GM12875 (cell line): Measurements from ENCODE around the gene SMDT1.
"Not testable (repeated sequence)": the region's sequence is repeated elsewhere in the genome, so short reads cannot be mapped to it uniquely, and the experiment has no call there.

Experiments used
- H3K4me3 ChIP-seq: one replicate; pipeline ENCODE4 v1.5.1; 2011; ENCODE audit warnings: low read depth, low read length, control low read depth
- CTCF ChIP-seq: IDR thresholded peaks from 2 replicates; pipeline ENCODE4 v1.5.1; 2011; ENCODE audit warnings: low read depth, mild to moderate bottlenecking, control low read depth, inconsistent platforms, low read length, moderate library complexity, borderline replicate concordance; ENCODE audit not compliant: insufficient read depth

The SMDT1 gene

GRCh38 chr22:42114721-42115120, 35.2 kb downstream of the SMDT1 start:
- TF ChIP-seq CTCF, result no peak
- no peak overlapping the region for H3K4me3 ChIP-seq

GRCh38 chr22:42115420-42115830, 35.9 kb downstream of the SMDT1 start:
- not testable (repeated sequence) for H3K4me3 ChIP-seq

- TF ChIP-seq CTCF, result no peak
- H3K4me3 ChIP-seq, result no peak overlapping the region
Measured at GRCh38 chr22:42116848-42117424, 37.4 kb downstream of the SMDT1 start.

GRCh38 chr22:42120231-42121021, 40.9 kb downstream of the SMDT1 start:
- not testable (repeated sequence) for H3K4me3 ChIP-seq

- H3K4me3 ChIP-seq, result not testable (repeated sequence)
Measured at GRCh38 chr22:42123529-42123928, 44.0 kb downstream of the SMDT1 start.

- no peak for TF ChIP-seq CTCF
- no peak overlapping the region for H3K4me3 ChIP-seq
Measured at GRCh38 chr22:42127606-42128005, 48.1 kb downstream of the SMDT1 start.

- not testable (repeated sequence) for H3K4me3 ChIP-seq
Measured at GRCh38 chr22:42128007-42128406, 48.5 kb downstream of the SMDT1 start.

- not testable (repeated sequence) for H3K4me3 ChIP-seq
Measured at GRCh38 chr22:42128776-42129694, 49.5 kb downstream of the SMDT1 start.

- not testable (repeated sequence) for H3K4me3 ChIP-seq
Measured at GRCh38 chr22:42130182-42130581, 50.7 kb downstream of the SMDT1 start.

GRCh38 chr22:42130639-42131431, 51.3 kb downstream of the SMDT1 start, which contains the start of gene CYP2D6:
Gene CYP2D6, minus strand, starts transcription at chr22:42130810. Its CDS starts 19 bp downstream, at chr22:42130791.
- not testable (repeated sequence) for H3K4me3 ChIP-seq
